ENCODE measurements around the gene SRCAP.

DNA sequence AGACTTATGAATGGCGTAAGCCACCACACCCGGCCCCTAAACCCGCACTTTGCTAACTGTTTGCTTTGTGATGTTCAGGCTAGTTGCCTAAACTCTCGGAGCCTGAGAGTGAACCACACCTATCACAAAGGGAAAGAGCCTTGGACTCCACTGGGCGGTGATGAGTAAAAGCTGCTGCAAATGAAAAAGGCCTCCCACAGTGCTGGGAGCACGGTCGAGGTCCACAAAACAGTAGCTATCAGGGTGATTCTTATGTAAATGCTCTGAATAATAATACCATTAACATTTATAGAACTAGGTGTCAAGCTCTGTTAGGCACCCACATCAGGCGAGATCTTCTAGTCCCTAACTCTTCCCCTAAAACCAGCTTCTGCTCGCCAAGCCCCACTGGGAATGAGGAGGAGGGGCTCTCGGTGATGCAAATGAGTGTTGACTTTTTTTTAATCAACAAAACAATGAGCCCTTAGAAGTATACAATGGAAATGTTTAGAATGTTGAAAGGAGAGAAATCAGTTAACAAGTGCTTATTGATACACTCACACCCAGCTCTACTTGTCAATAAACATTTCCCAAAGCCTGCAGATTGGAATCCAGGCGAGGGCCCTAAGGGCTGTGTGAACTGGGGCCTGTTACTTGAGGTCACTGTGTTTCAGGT is 20.9 kb upstream of the SRCAP start:
- TF ChIP-seq, protein P1, sequence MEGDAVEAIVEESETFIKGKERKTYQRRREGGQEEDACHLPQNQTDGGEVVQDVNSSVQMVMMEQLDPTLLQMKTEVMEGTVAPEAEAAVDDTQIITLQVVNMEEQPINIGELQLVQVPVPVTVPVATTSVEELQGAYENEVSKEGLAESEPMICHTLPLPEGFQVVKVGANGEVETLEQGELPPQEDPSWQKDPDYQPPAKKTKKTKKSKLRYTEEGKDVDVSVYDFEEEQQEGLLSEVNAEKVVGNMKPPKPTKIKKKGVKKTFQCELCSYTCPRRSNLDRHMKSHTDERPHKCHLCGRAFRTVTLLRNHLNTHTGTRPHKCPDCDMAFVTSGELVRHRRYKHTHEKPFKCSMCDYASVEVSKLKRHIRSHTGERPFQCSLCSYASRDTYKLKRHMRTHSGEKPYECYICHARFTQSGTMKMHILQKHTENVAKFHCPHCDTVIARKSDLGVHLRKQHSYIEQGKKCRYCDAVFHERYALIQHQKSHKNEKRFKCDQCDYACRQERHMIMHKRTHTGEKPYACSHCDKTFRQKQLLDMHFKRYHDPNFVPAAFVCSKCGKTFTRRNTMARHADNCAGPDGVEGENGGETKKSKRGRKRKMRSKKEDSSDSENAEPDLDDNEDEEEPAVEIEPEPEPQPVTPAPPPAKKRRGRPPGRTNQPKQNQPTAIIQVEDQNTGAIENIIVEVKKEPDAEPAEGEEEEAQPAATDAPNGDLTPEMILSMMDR (IDR thresholded peaks at IDR 0.05), result no peak
- no peak for TF ChIP-seq POLR2AphosphoS5 (IDR thresholded peaks at IDR 0.05)
- TF ChIP-seq POLR2A (IDR thresholded peaks at IDR 0.05), result no peak
